Hematopoietic multipotent progenitor cell treated with erythropoietin and hydrocortisone succinate and interleukin-3 and kit ligand, for 4 days (in vitro differentiated cells): ENCODE measurements around the gene GNB3.
"Not testable (repeated sequence)": the region's sequence is repeated elsewhere in the genome, so short reads cannot be mapped to it uniquely, and the experiment has no call there.

Experiments
- DNase-seq: peaks from one replicate; pipeline ENCODE4 v3.0.0-alpha.2; 2015

The GNB3 gene

DNA sequence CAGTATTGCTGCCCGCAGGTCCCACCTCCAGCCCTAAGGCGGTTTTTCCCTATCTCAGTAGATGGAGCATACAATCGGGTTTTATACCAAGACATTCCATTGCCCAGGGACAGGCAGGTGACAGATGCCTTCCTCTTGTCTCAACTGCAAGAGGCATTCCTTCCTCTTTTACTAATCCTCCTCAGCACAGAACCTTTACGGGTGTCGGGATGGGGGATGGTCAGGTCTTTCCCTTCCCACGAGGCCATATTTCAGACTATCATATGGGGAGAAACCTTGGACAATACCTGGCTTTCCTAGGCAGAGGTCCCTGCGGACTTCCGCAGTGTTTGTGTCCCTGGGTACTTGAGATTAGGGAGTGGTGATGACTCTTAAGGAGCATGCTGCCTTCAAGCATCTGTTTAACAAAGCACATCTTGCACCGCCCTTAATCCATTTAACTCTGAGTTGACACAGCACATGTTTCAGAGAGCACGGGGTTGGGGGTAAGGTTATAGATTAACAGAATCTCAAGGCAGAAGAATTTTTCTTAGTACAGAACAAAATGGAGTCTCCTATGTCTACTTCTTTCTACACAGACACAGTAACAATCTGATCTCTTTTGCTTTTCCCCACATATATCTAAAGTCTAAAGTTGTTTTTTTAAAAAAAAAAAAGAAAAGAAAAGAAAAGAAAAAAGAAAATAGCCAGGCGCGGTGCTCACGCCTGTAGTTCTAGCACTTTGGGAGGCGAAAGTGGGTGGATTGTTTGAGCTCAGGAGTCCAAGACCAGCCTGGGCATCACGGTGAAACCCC lies 45.7 kb downstream of the GNB3 start:
- not testable (repeated sequence) for DNase-seq

DNA sequence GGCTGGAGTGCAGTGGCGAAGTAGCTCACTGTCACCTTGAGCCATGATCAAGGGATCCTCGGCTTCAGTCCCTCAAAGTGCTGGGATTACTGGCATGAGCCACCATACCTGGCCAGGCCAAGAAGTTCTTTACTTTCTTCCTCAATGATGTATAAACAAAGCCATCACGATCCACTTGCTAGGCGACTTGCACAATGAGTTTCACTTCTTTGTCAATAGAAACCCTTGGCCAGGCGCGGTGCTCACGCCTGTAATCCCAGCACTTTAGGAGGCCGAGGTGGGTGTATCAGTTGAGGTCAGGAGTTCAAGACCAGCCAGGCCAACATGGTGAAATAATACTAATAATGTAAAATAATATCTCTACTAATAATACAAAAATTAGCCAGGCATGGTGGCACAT lies 46.7 kb downstream of the GNB3 start:
- no peak for DNase-seq

DNA sequence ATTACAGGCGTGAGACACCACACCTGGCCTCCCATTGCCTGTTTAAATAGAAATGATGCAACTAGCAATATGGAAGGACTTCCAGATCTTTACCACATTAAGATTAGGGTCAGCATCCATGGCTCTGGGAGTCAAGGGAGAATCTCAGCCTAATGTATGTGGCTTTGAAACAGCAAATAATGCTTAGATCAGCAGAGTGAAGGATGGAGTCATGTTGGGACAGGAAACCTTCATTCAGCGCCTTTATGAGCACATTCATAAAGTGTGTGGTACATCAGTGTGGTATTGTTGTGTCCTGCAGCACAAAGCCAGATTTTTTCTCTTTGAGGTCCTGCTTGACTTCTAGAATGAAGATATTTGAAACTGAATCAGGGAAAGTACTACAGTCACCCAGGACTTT lies 47.6 kb downstream of the GNB3 start:
- DNase-seq = no peak

DNA sequence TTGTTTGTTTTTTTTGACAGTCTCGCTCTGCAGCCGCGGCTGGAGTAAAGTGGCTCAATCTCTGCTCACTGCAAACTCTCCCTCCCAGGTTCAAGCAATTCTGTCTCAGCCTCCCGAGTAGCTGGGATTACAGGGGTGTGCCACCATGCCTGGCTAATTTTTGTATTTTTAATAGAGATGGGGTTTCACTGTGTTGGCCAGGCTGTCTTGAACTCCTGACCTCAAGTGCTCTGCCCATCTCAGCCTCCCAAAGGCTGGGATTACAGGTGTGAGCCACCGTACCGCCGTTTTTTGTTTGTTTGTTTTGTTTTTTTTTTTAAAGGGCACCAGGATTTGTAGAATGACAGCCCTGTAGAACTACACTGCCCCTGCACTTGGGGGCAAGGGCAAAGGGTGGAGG lies 48.1 kb downstream of the GNB3 start:
- not testable (repeated sequence) for DNase-seq

DNA sequence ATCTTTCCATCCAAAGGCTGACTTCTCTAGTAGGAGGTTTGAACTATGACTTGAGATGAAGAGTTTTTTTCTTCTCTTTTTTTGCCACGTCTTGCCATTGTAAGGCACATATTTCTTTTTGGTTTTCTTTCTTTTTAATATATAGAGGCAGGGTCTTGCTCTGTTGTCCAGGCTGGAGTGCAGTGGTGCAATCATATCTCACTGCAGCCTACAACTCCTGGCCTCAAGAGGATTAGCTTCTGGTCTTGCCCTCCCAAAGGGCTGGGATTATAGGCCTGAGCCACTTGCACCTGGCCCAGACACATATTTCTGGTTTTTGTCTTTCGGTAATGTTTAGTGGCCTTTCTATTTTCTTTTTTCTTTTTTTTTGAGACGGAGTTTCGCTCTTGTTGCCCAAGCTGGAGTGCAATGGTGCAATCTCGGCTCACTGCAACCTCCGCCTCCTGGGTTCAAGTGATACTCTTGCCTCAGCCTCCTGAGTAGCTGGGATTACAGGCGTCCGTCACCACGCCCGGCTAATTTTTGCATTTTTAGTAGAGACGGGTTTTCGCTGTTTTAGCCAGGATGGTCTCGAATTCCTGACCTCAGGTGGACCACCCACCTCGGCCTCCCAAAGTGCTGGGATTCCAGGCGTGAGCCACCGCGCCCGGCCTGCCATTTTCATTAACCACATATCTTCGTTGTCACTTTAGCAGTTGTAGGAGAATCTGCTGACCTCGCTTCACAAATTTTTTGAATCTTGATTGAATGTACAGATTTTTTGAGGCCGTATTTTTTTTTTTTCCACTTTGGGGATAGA lies 49.2 kb downstream of the GNB3 start:
- DNase-seq = not testable (repeated sequence)

DNA sequence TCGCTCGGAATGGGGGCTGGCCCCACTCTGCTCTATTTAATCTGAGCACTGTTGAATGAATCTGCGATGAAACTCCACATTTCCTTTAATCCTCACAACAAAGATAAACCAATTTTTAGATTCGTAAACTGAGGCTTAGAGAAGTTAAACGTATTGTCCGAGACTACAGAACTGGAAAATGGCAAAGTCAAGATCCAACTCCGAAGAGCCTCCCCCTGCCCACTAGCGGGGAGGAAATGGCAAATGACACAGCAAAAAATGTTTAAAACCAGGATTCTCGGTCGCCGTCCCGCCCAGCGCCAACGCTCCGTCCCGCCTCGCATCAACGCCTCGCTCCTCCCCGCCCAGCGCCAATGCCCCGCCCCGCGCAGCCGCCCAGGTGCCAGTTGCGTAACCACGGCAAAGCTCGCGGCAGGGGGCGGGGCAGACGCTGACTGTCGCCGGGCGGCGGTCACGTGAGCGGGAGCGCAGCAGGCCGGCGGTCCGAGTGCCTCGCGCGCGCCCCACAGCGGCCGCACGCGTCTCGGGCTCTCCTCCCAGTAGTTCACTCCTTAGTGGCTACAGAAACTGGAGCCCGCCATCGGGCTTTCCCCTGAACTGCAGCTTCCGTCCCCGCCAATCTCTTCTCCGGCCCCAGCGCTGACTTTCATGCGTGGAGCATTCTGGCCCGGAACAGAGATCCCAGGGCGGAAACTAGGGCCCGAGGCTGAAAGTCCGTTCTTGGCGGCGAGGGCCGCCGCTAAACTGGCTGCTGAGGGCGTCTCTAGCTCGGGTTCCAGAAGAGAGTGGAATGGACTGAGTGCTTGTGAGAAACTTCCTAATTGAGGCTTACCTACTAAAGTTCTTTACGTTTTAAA lies 50.3 kb downstream of the GNB3 start:
- DNase-seq = peak; percentile 99

DNA sequence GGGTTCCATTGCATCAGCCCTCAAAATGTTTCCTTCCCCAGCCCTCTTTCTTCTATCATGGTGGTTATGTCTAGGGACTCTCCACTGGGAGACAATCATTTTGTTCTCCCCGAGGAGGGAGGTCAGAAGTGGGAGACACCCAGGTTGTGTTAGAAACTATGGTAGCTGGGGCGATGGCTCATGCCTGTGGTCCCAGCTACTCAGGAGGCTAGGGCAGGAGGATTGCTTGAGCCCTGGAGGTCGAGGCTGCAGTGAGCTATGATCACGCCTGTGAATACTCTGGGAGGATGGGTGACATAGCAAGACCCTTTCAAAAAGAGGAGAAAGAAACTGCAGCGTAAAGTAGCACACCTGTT lies 50.9 kb downstream of the GNB3 start:
- DNase-seq = no peak

DNA sequence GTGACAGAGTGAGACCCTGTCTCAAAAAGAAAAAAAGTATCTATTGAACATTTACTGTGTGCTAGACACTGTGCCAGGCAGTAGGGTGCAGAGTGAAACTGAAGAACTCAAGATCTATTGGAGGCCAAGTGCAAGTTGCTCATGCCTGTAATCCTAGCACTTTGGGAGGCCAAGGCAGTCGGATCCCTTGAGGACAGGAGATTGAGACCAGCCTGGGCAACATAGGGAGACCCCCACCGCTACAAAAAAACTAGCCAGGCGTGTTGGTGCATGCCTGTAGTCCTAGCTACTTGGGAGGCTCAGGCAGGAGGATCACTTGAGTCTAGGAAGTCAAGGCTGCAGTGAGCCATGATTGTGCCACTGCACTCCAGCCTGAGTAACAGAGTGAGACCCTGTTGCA lies 52.0 kb downstream of the GNB3 start:
- DNase-seq = not testable (repeated sequence)

DNA sequence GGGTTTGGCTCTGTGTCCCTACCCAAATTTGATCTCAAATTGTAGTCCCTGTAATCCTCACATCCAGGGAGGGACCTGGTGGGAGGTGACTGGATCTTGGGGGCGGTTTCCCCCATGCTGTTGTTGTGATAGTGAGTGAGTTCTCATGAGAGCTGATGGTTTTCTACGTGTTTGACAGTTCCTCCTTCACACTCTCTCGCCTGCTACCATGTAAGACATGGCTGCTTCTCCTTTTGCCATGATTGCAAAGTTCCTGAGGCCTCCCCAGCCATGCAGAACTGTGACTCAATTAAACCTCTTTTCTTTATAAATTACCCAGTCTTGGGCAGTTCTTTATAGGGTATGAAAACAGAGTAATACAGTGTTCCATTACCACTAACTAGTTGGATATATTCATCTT lies 53.6 kb downstream of the GNB3 start:
- DNase-seq = no peak
